ENCODE data around the gene SH3BP5.

SH3BP5 gene

GRCh38 chr3:15206662-15207576, 125.5 kb downstream of the SH3BP5 start:
- DNase-seq (ENCODE audit: low read depth in 2 of 3, low spot score in 1 of 3) = peak in 2 of 3 donors; percentile 11 to 13

- DNase-seq (ENCODE audit: low read depth in 2 of 3, low spot score in 1 of 3) = peak; percentile 81 to 93 (median 86)
Observed at GRCh38 chr3:15205934-15206661, 126.3 kb downstream of the SH3BP5 start, which contains the start of gene CAPN7. Gene CAPN7 (plus strand): TSS chr3:15206246. CDS start chr3:15206496, 250 bp downstream.

- DNase-seq (ENCODE audit: low read depth in 2 of 3, low spot score in 1 of 3) = no peak
Observed at GRCh38 chr3:15205482-15205933, 126.9 kb downstream of the SH3BP5 start.

Data from stimulated activated CD4-positive, alpha-beta T cell treated with anti-CD3 and anti-CD28 coated beads, Interleukin-12 subunit alpha, Interleukin-12 subunit beta, amount 100 ng/mL, for 48 hours (primary cell).